Measurements from ENCODE around the gene PTPRG. TPM values are rescaled to one million over a fixed set of nuclear protein-coding genes. Genes with fewer than 3 reads are reported as not detected.

PTPRG gene
- total RNA-seq, 1 experiment from 2014 or later = 0.74 TPM

DNA sequence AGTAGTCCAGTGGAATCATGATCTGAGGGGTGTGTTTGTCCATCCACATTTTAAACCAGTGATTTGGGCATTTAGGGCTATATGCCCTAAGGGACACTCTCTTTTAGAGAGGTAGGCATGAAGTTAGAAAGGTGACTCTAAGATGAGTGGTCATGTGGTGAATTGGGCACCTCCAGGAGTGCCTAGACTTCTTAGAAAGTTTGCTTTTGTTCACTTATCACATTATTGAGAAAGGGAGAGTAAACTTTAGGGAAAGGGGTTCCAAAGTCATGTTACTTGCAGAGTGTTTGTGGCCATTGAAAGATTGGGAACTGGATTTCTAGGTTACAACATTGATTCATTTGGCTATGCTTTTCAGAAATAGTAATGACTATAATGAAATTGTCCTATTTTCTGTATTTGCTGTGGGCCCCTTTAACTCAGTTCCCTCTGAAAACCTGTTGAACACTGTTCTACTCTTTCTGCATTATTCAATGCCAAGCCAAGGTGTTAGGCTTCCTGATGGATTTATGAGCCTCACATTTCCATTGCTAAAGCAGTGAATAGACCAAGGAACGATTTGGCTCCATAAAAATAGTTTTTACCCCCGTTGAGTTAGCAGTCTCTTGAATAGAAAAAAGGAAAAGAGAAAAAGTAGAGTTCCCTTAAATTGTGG is 169.3 kb downstream of the PTPRG start:
- DNase-seq (ENCODE audit: low read depth, low spot score) (no peak), ATAC-seq (no peak)
- ChIA-PET CTCF (no interaction called here), POLR2A (no interaction called here)
- H3K27me3 ChIP-seq (ENCODE audit: control insufficient read depth, insufficient read depth, low read length) = no peaks in the 10 kb centered on the region
- H3K4me3 ChIP-seq (ENCODE audit: low read depth in 2 of 2, low read length in 2 of 2) = no peak overlapping the region
- intact Hi-C loops (cut with micrococcal nuclease; ENCODE audit: unreplicated experiment) (no loop called here), in situ Hi-C loops (cut with HindIII; ENCODE audit: low pct_unique_long_range_greater_than_20kb, low sequenced_read_pairs) (no loop called here)
- BruUV-seq (replicated peaks) = no TSS peak
- H3K27ac ChIP-seq (ENCODE audit: low read length) = no peak overlapping the region
- no peaks in the 10 kb centered on the region for H3K4me1 ChIP-seq (ENCODE audit: control insufficient read depth, insufficient read depth, low read length)
- no peaks in the 10 kb centered on the region for H3K9me3 ChIP-seq (ENCODE audit: control insufficient read depth, insufficient read depth, low read depth, low read length)
- no peaks in the 10 kb centered on the region for H3K36me3 ChIP-seq (ENCODE audit: control insufficient read depth, insufficient read depth, low read length)
- TF ChIP-seq, protein P1, sequence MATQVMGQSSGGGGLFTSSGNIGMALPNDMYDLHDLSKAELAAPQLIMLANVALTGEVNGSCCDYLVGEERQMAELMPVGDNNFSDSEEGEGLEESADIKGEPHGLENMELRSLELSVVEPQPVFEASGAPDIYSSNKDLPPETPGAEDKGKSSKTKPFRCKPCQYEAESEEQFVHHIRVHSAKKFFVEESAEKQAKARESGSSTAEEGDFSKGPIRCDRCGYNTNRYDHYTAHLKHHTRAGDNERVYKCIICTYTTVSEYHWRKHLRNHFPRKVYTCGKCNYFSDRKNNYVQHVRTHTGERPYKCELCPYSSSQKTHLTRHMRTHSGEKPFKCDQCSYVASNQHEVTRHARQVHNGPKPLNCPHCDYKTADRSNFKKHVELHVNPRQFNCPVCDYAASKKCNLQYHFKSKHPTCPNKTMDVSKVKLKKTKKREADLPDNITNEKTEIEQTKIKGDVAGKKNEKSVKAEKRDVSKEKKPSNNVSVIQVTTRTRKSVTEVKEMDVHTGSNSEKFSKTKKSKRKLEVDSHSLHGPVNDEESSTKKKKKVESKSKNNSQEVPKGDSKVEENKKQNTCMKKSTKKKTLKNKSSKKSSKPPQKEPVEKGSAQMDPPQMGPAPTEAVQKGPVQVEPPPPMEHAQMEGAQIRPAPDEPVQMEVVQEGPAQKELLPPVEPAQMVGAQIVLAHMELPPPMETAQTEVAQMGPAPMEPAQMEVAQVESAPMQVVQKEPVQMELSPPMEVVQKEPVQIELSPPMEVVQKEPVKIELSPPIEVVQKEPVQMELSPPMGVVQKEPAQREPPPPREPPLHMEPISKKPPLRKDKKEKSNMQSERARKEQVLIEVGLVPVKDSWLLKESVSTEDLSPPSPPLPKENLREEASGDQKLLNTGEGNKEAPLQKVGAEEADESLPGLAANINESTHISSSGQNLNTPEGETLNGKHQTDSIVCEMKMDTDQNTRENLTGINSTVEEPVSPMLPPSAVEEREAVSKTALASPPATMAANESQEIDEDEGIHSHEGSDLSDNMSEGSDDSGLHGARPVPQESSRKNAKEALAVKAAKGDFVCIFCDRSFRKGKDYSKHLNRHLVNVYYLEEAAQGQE (IDR thresholded peaks at IDR 0.05; ENCODE audit: insufficient read depth in 1 of 2, low read depth in 2 of 2, low read length in 1 of 2) = no peak
- TF ChIP-seq, protein P2, sequence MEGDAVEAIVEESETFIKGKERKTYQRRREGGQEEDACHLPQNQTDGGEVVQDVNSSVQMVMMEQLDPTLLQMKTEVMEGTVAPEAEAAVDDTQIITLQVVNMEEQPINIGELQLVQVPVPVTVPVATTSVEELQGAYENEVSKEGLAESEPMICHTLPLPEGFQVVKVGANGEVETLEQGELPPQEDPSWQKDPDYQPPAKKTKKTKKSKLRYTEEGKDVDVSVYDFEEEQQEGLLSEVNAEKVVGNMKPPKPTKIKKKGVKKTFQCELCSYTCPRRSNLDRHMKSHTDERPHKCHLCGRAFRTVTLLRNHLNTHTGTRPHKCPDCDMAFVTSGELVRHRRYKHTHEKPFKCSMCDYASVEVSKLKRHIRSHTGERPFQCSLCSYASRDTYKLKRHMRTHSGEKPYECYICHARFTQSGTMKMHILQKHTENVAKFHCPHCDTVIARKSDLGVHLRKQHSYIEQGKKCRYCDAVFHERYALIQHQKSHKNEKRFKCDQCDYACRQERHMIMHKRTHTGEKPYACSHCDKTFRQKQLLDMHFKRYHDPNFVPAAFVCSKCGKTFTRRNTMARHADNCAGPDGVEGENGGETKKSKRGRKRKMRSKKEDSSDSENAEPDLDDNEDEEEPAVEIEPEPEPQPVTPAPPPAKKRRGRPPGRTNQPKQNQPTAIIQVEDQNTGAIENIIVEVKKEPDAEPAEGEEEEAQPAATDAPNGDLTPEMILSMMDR (IDR thresholded peaks at IDR 0.05) = no peak
- TF ChIP-seq SIN3A (IDR thresholded peaks at IDR 0.05; ENCODE audit: borderline replicate concordance, insufficient read depth, low read depth, low read length) = no peak
- TF ChIP-seq TCF7L2 (IDR thresholded peaks at IDR 0.05; ENCODE audit: low read depth, low read length) = no peak
- no peak for TF ChIP-seq POLR2AphosphoS5 (IDR thresholded peaks at IDR 0.05; ENCODE audit: low read depth, low read length)

DNA sequence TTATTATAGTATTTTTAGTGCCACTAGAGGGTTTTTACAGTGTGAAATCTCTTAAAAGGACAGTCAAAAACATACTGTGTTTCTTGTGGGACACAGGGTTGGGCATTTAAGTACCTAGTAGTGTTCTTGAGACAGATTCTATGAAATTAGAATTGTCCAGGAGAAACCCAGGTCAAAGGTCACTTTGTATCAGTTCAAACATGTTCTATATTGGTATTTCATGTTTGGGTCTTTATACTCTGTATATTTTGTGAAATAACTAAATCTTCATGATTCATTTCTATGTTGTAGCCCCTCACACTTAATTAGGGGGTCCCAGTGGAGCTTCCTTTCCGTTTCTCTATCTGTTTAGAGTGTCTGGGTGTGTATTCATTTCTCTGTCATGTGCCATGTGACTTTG is 171.6 kb downstream of the PTPRG start:
- intact Hi-C loops (cut with micrococcal nuclease; ENCODE audit: unreplicated experiment) (no loop called here), in situ Hi-C loops (cut with HindIII; ENCODE audit: low pct_unique_long_range_greater_than_20kb, low sequenced_read_pairs) (no loop called here)
- Histone ChIP-seq H3K9me3 (ENCODE audit: control insufficient read depth, insufficient read depth, low read depth, low read length) (no peaks in the 10 kb centered on the region), H3K4me1 (ENCODE audit: control insufficient read depth, insufficient read depth, low read length) (no peaks in the 10 kb centered on the region), H3K27ac (ENCODE audit: low read length) (no peak overlapping the region), H3K27me3 (ENCODE audit: control insufficient read depth, insufficient read depth, low read length) (no peaks in the 10 kb centered on the region), H3K4me3 (ENCODE audit: low read depth in 2 of 2, low read length in 2 of 2) (no peak overlapping the region), H3K36me3 (ENCODE audit: control insufficient read depth, insufficient read depth, low read length) (no peaks in the 10 kb centered on the region)
- CTCF ChIA-PET = no interaction called here
- no TSS peak for BruUV-seq (replicated peaks)
- DNase-seq (ENCODE audit: low read depth, low spot score) (no peak), ATAC-seq (no peak)
- POLR2A ChIA-PET = no interaction called here
- no peak for TF ChIP-seq SIN3A (IDR thresholded peaks at IDR 0.05; ENCODE audit: borderline replicate concordance, insufficient read depth, low read depth, low read length)
- no peak for TF ChIP-seq TCF7L2 (IDR thresholded peaks at IDR 0.05; ENCODE audit: low read depth, low read length)
- TF ChIP-seq, protein P1 (IDR thresholded peaks at IDR 0.05; ENCODE audit: insufficient read depth in 1 of 2, low read depth in 2 of 2, low read length in 1 of 2) = no peak
- TF ChIP-seq, protein P2 (IDR thresholded peaks at IDR 0.05) = no peak
- TF ChIP-seq POLR2AphosphoS5 (IDR thresholded peaks at IDR 0.05; ENCODE audit: low read depth, low read length) = no peak

Data from Panc1 (cell line).